H1 (cell line): ENCODE results near the gene PHYHD1. TPM values are rescaled to one million over a fixed set of nuclear protein-coding genes. Genes with fewer than 3 reads are reported as not detected.

Experiments used
- BACH1 ChIP-seq: IDR thresholded peaks from 2 replicates; pipeline ENCODE4 v1.6.1; 2012; ENCODE audit warnings: low read length, improper control_type of control experiment
- CBX5 ChIP-seq: fragments of 300-800, 300-1000 bp; sonication (generic); IDR thresholded peaks from 2 replicates; pipeline ENCODE4 v1.7.1; 2016; ENCODE audit warnings: antibody characterized with exemption, low read length, low read depth
- CEBPB ChIP-seq: IDR thresholded peaks from 2 replicates; pipeline ENCODE4 v1.6.1; 2012; ENCODE audit warnings: low read depth, low read length
- CHD2 ChIP-seq: IDR thresholded peaks from 2 replicates; pipeline ENCODE4 v1.6.1; 2012; ENCODE audit warnings: low read length, improper control_type of control experiment
- E2F6 ChIP-seq: IDR thresholded peaks from 2 replicates; pipeline ENCODE4 v1.6.1; 2012; ENCODE audit warnings: inconsistent platforms
- EGR1 ChIP-seq: IDR thresholded peaks from 2 replicates; pipeline ENCODE4 v1.6.1; 2011; ENCODE audit warnings: low read depth, low read length, borderline replicate concordance
- GABPA ChIP-seq: IDR thresholded peaks from 2 replicates; pipeline ENCODE4 v1.6.1; 2011; ENCODE audit warnings: mild to moderate bottlenecking, low read length, moderate library complexity, borderline replicate concordance; ENCODE audit not compliant: insufficient read depth
- HDAC2 ChIP-seq, 2 experiments: fragments of 300-600 bp in 1 of 2; sonication (generic) in 1 of 2; IDR thresholded peaks; 2 replicates each; pipeline ENCODE4 v1.6.1; 2011 to 2012; ENCODE audit warnings: low read depth in 2 of 2, low read length in 2 of 2, mild to moderate bottlenecking in 2 of 2, moderate library complexity in 2 of 2, borderline replicate concordance in 1 of 2, inconsistent platforms in 1 of 2
- JUND ChIP-seq: IDR thresholded peaks from 2 replicates; pipeline ENCODE4 v1.6.1; 2011; ENCODE audit warnings: mild to moderate bottlenecking, improper control_type of control experiment, low read length
- NANOG ChIP-seq: IDR thresholded peaks from 2 replicates; pipeline ENCODE4 v1.6.1; 2011; ENCODE audit warnings: low read length, low read depth, mild to moderate bottlenecking, inconsistent platforms; ENCODE audit not compliant: insufficient read depth, poor library complexity, severe bottlenecking
- NRF1 ChIP-seq: IDR thresholded peaks from 2 replicates; pipeline ENCODE4 v1.6.1; 2011; ENCODE audit warnings: mild to moderate bottlenecking, low read depth, low read length, improper control_type of control experiment
- POLR2A ChIP-seq, 2 experiments: IDR thresholded peaks; 1 replicate in 1 of 2; 2 replicates in 1 of 2; pipeline ENCODE4 v1.6.1; 2011; ENCODE audit warnings: low read depth in 2 of 2, low read length in 2 of 2, mild to moderate bottlenecking in 2 of 2; ENCODE audit errors: control extremely low read depth in 1 of 2
- RBBP5 ChIP-seq: IDR thresholded peaks from 2 replicates; pipeline ENCODE4 v1.7.1; 2012; ENCODE audit warnings: low read depth, mild to moderate bottlenecking, inconsistent platforms, low read length, moderate library complexity, borderline replicate concordance
- RNF2 ChIP-seq: fragments of 200-900, 300-1000 bp; sonication (generic); IDR thresholded peaks from 2 replicates; pipeline ENCODE4 v1.7.1; 2016; ENCODE audit warnings: borderline replicate concordance, low read depth, mild to moderate bottlenecking, antibody characterized with exemption, low read length; ENCODE audit not compliant: poor library complexity, severe bottlenecking; ENCODE audit errors: missing control alignments
- SAP30 ChIP-seq: fragments of 300-600 bp; sonication (generic); IDR thresholded peaks from 2 replicates; pipeline ENCODE4 v1.7.1; 2012; ENCODE audit warnings: low read length, moderate library complexity, mild to moderate bottlenecking, inconsistent platforms; ENCODE audit not compliant: insufficient read depth, insufficient replicate concordance
- SIN3A ChIP-seq, 2 experiments: IDR thresholded peaks in 1 of 2; conservative IDR thresholded peaks in 1 of 2; 2 replicates each; pipeline ENCODE4 v1.6.1; 2011 to 2012; ENCODE audit warnings: low read length in 2 of 2, improper control_type of control experiment in 1 of 2, low read depth in 1 of 2, mild to moderate bottlenecking in 1 of 2
- SIRT6 ChIP-seq: IDR thresholded peaks from one replicate; pipeline ENCODE4 v1.7.1; 2012; ENCODE audit warnings: low read length, inconsistent platforms
- SP1 ChIP-seq: IDR thresholded peaks from 2 replicates; pipeline ENCODE4 v1.6.1; 2011; ENCODE audit warnings: low read depth, low read length
- TAF1 ChIP-seq: IDR thresholded peaks from 2 replicates; pipeline ENCODE4 v1.6.1; 2011; ENCODE audit warnings: mild to moderate bottlenecking, low read depth, low read length
- TAF7 ChIP-seq: optimal IDR thresholded peaks from 2 replicates; pipeline ENCODE3; 2011; ENCODE audit warnings: low read depth, mild to moderate bottlenecking, inconsistent platforms, low read length, moderate library complexity, borderline replicate concordance
- TBP ChIP-seq: IDR thresholded peaks from 2 replicates; pipeline ENCODE4 v1.6.1; 2011; ENCODE audit warnings: low read depth, low read length, improper control_type of control experiment
- USF2 ChIP-seq: IDR thresholded peaks from 2 replicates; pipeline ENCODE4 v1.6.1; 2011; ENCODE audit warnings: low read length, improper control_type of control experiment
- polyA plus RNA-seq, 7 experiments: library from polyadenylated mRNA; depleted of rRNA in 3 of 7; stranded (reverse) in 5 of 7; unstranded in 2 of 7; fragments of >200 nt in 5 of 7; fragments of 200-250 nt in 2 of 7; gene quantifications; 1 replicate in 5 of 7; 2 replicates in 1 of 7; 4 replicates in 1 of 7; pipeline versions ENCODE4 v1.2.1 to v1.2.3, GENCODE V29; 2011 to 2013; ENCODE audit warnings: missing spikeins in 2 of 7, mixed read lengths in 2 of 7
- total RNA-seq: library from RNA; stranded (reverse); fragmentation: NEBNext Ultra II Directional; extraction: Animal tissue kit (Norgen Biotek cat#: 25700); gene quantifications from 2 replicates; pipeline ENCODE4 v1.2.1, GENCODE V29; 2021

PHYHD1 gene
- total and polyA plus RNA-seq, 2 of the 8 experiments (the other 6 are each of a cell fraction or from before 2014, with no cell fraction given) = 14.1 to 25.6 TPM

GRCh38 chr9:128921881-128922763 lies 1.3 kb downstream of the PHYHD1 start (continued):
- TF ChIP-seq USF2 = no peak
- TF ChIP-seq RBBP5 = no peak; the same call in 1 of the 2 replicates
- TF ChIP-seq SAP30 = no peak
- TF ChIP-seq TBP = 0 out of 2 replicates have a peak, but pooled peaks have one; percentile 8
- no peak for TF ChIP-seq NANOG
- TF ChIP-seq SIRT6 = no peak
- TF ChIP-seq GABPA = no peak
- TF ChIP-seq BACH1 = no peak
- no peak for TF ChIP-seq EGR1
- TF ChIP-seq TAF7 = peak; percentile 48
- TF ChIP-seq POLR2A (IDR thresholded peaks at IDR 0.05; ENCODE audit: control extremely low read depth in 1 of 2, low read depth in 2 of 2, low read length in 2 of 2) = peak in 1 of 2 experiments; percentile 58; a peak in 1 of 3 replicates
- TF ChIP-seq TAF1 = peak; percentile 51
- TF ChIP-seq JUND = no peak
- no peak for TF ChIP-seq CBX5
- TF ChIP-seq HDAC2 (IDR thresholded peaks at IDR 0.05; ENCODE audit: borderline replicate concordance in 1 of 2, low read depth in 2 of 2, low read length in 2 of 2) = no peak
- no peak for TF ChIP-seq CEBPB
- TF ChIP-seq CHD2 = no peak
- TF ChIP-seq SIN3A (conservative IDR thresholded peaks at IDR 0.05 in 1 of 2, IDR thresholded peaks at IDR 0.05 in 1 of 2; ENCODE audit: low read depth in 1 of 2, low read length in 2 of 2) = no peak
- TF ChIP-seq E2F6 = no peak
- TF ChIP-seq SP1 = 0 out of 2 replicates have a peak, but pooled peaks have one; percentile 7
- TF ChIP-seq NRF1 = no peak
- TF ChIP-seq RNF2 = no peak
